ENCODE measurements around the gene KBTBD13. TPM values are rescaled to one million over a fixed set of nuclear protein-coding genes. Genes with fewer than 3 reads are reported as not detected.

KBTBD13 gene
- polyA plus RNA-seq, 1 donor (not counting 4 experiments of a cell fraction or from before 2014, with no cell fraction given): not detected

DNA sequence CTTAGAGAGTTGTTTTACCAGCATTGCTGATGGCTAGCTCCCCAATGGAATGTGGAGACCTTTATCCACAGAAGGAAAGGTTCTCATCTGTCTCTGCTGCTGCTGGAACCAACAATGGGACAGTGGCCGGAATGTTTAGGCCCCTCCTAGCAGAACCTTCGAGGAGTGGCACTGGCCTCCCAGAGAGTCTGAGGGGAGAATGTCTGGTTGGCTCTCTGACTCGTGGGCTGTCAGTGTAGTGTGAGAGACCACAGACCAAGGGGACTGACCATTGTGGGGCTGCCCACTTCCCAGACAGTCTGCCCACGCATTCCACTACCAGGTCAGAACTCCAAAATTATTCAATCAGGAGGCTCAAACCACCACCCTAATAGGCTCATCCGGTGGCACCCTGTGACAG lies 13.8 kb upstream of the KBTBD13 start:
- dilution Hi-C loops (cut with MboI; ENCODE audit: extremely low pct_ligation_motif_present, low sequenced_read_pairs): no loop called here
- Histone ChIP-seq H3K79me2 (ENCODE audit: control insufficient read depth, insufficient read depth, low read length) (no peaks in the 10 kb centered on the region), H2AFZ (ENCODE audit: control insufficient read depth, low read length) (no peak overlapping the region), H4K20me1 (ENCODE audit: control insufficient read depth, extremely low read depth, insufficient read depth, low read length) (no peaks in the 10 kb centered on the region), H3K4me3 (ENCODE audit: control insufficient read depth in 2 of 3, extremely low read depth in 1 of 3, insufficient read depth in 2 of 3, low read depth in 1 of 3, low read length in 3 of 3) (no peak overlapping the region), H3K4me1 (ENCODE audit: control insufficient read depth, extremely low read depth, insufficient read depth, low read length) (no peaks in the 10 kb centered on the region), H3K27ac (ENCODE audit: control insufficient read depth, insufficient read depth, low read length) (no peak overlapping the region), H3K4me2 (ENCODE audit: control insufficient read depth, extremely low read depth, insufficient read depth, low read depth, low read length) (no peak overlapping the region), H3K36me3 (ENCODE audit: control insufficient read depth in 2 of 2, extremely low read depth in 1 of 2, insufficient read depth in 2 of 2, low read length in 2 of 2) (no peaks in the 10 kb centered on the region), H3K27me3 (ENCODE audit: control insufficient read depth, extremely low read depth, insufficient read depth, low read length) (peaks cover 30% of the 10 kb centered on the region), H3K9ac (ENCODE audit: control insufficient read depth, extremely low read depth, insufficient read depth, low read length) (no peak overlapping the region), H3K9me1 (ENCODE audit: control insufficient read depth, extremely low read depth, insufficient read depth, low read length) (no peaks in the 10 kb centered on the region), H3K9me3 (ENCODE audit: control insufficient read depth, low read depth, low read length) (no peaks in the 10 kb centered on the region)
- DNase-seq (ENCODE audit: low read depth, low spot score): no peak
- no peak for FAIRE-seq
- no peak for TF ChIP-seq EZH2 (IDR thresholded peaks at IDR 0.05; ENCODE audit: low read length)
- TF ChIP-seq CTCF (optimal IDR thresholded peaks at IDR 0.05 in 1 of 3, IDR thresholded peaks at IDR 0.05 in 1 of 3, conservative IDR thresholded peaks at IDR 0.05 in 1 of 3; ENCODE audit: extremely low read depth in 1 of 3, insufficient read depth in 2 of 3, low read length in 3 of 3): no peak

- no peaks in the 10 kb centered on the region for H3K9me1 ChIP-seq (ENCODE audit: control insufficient read depth, extremely low read depth, insufficient read depth, low read length)
- H4K20me1 ChIP-seq (ENCODE audit: control insufficient read depth, extremely low read depth, insufficient read depth, low read length): no peaks in the 10 kb centered on the region
- H3K79me2 ChIP-seq (ENCODE audit: control insufficient read depth, insufficient read depth, low read length): no peaks in the 10 kb centered on the region
- FAIRE-seq (no peak), DNase-seq (ENCODE audit: low read depth, low spot score) (no peak)
- no peak for TF ChIP-seq EZH2 (IDR thresholded peaks at IDR 0.05; ENCODE audit: low read length)
- no peak for TF ChIP-seq CTCF (optimal IDR thresholded peaks at IDR 0.05 in 1 of 3, IDR thresholded peaks at IDR 0.05 in 1 of 3, conservative IDR thresholded peaks at IDR 0.05 in 1 of 3; ENCODE audit: extremely low read depth in 1 of 3, insufficient read depth in 2 of 3, low read length in 3 of 3)
- H3K4me1 ChIP-seq (ENCODE audit: control insufficient read depth, extremely low read depth, insufficient read depth, low read length): no peaks in the 10 kb centered on the region
- H3K9me3 ChIP-seq (ENCODE audit: control insufficient read depth, low read depth, low read length): no peaks in the 10 kb centered on the region
- H3K27me3 ChIP-seq (ENCODE audit: control insufficient read depth, extremely low read depth, insufficient read depth, low read length): peaks cover 35% of the 10 kb centered on the region
- H3K4me3 ChIP-seq (ENCODE audit: control insufficient read depth in 2 of 3, extremely low read depth in 1 of 3, insufficient read depth in 2 of 3, low read depth in 1 of 3, low read length in 3 of 3): no peak overlapping the region
- dilution Hi-C loops (cut with MboI; ENCODE audit: extremely low pct_ligation_motif_present, low sequenced_read_pairs): no loop called here
- H3K9ac ChIP-seq (ENCODE audit: control insufficient read depth, extremely low read depth, insufficient read depth, low read length): no peak overlapping the region
- no peak overlapping the region for H2AFZ ChIP-seq (ENCODE audit: control insufficient read depth, low read length)
- no peak overlapping the region for H3K4me2 ChIP-seq (ENCODE audit: control insufficient read depth, extremely low read depth, insufficient read depth, low read depth, low read length)
- H3K36me3 ChIP-seq (ENCODE audit: control insufficient read depth in 2 of 2, extremely low read depth in 1 of 2, insufficient read depth in 2 of 2, low read length in 2 of 2): no peaks in the 10 kb centered on the region
- H3K27ac ChIP-seq (ENCODE audit: control insufficient read depth, insufficient read depth, low read length): no peak overlapping the region
These were observed 10.4 kb upstream of the KBTBD13 start for GRCh38 chr15:65066001-65066634.

Measured in keratinocyte (primary cell).